Choroid plexus epithelial cell (primary cell): Measurements from ENCODE around the gene LRIT2.

Source experiments
- DNase-seq: peaks from one replicate; pipeline ENCODE4 v3.0.0-alpha.2; 2010; ENCODE audit warnings: low read depth
- H3K4me3 ChIP-seq: 2 replicates; pipeline ENCODE4 v1.5.1; 2011; ENCODE audit warnings: low read depth, mild to moderate bottlenecking, control low read depth, low read length, moderate library complexity
- TF ChIP-seq, protein P1 (sequence below): conservative IDR thresholded peaks from 2 replicates; pipeline ENCODE4 v1.5.1; 2011; ENCODE audit warnings: low read depth, mild to moderate bottlenecking, control low read depth, inconsistent platforms, low read length, moderate library complexity

The LRIT2 gene

DNA sequence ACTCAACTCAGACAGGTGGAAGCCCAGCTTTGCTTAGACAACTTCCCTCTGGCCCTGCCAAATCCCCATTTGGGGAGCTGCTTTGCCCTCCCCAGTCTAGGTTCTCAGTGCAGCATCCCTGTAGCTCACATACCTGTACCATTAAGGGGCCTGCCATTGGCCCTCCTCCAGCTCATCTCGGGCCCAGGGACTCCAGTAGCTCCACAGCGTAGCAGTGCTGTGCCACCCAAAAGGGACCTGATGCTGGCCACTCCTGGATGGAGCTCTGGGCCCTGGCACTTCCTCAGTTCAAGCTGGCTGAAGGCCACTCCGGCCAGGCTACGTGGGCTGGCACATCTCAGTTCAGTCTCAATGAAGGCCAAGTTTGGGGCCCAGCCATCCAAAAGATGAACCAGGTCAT lies 8.6 kb upstream of the LRIT2 start:
- DNase-seq = no peak
- no peak overlapping the region for H3K4me3 ChIP-seq
- TF ChIP-seq, protein P1, sequence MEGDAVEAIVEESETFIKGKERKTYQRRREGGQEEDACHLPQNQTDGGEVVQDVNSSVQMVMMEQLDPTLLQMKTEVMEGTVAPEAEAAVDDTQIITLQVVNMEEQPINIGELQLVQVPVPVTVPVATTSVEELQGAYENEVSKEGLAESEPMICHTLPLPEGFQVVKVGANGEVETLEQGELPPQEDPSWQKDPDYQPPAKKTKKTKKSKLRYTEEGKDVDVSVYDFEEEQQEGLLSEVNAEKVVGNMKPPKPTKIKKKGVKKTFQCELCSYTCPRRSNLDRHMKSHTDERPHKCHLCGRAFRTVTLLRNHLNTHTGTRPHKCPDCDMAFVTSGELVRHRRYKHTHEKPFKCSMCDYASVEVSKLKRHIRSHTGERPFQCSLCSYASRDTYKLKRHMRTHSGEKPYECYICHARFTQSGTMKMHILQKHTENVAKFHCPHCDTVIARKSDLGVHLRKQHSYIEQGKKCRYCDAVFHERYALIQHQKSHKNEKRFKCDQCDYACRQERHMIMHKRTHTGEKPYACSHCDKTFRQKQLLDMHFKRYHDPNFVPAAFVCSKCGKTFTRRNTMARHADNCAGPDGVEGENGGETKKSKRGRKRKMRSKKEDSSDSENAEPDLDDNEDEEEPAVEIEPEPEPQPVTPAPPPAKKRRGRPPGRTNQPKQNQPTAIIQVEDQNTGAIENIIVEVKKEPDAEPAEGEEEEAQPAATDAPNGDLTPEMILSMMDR = no peak

DNA sequence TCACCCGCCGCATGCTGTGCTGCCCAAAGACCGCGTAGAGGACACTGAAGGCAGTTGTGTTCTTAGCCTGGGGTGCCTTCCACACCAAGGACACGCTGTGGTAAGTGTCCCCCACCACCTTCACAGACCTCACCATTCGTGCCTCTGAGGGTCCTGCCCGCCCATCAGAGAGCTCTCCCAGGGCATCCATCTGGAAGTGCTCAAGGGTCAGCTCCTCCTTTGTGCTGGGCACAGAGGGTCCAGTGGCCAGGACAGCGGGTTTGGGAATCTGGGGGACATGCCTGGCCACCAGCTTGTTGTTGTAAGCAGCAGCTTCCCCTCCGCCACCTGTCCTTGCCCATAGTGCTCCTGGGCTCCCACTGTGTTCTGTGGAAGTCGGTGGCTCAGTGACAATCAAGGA lies 7.0 kb upstream of the LRIT2 start:
- no peak overlapping the region for H3K4me3 ChIP-seq
- no peak for DNase-seq
- TF ChIP-seq, protein P1 = no peak

DNA sequence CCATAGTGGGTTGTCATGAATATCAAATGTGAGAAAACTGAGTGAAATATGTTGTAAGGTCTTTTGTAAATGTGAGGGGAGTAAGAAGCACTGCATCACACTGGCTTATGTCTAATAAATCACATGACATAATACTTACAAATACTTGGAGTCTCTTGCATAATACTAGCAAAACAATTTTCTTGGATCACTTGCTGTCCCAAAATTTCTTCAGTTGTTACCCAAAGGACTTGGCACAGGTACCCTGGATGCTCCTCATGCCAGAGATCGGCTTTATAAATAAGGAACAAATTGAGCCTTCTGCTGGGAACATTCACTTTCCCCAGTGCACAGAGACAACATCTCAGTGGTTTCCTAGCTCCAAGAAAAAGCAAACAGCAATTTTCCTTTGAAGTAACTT lies 5.0 kb upstream of the LRIT2 start:
- TF ChIP-seq, protein P1 = no peak
- no peak for DNase-seq
- H3K4me3 ChIP-seq = no peak overlapping the region

DNA sequence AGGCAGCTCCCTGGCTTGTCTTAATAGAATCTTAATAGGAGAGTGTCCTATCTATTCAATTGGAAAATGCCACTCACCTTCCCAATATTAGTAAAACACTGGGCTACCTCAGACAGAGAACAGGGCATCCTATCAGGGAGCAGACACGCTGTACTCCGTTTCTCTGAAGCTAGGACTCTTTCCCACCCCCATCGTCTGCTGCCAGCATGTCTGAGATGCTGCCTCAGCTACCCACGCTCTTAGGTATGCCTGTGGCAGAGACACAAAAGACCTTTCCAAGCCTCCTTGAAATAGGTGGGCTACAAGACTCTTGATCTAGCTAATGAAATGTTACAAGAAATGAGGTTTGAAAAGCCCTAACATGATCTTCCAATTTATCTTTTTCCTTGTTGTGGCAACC lies 2.5 kb upstream of the LRIT2 start:
- TF ChIP-seq, protein P1 = no peak
- DNase-seq = no peak
- H3K4me3 ChIP-seq = no peak overlapping the region

DNA sequence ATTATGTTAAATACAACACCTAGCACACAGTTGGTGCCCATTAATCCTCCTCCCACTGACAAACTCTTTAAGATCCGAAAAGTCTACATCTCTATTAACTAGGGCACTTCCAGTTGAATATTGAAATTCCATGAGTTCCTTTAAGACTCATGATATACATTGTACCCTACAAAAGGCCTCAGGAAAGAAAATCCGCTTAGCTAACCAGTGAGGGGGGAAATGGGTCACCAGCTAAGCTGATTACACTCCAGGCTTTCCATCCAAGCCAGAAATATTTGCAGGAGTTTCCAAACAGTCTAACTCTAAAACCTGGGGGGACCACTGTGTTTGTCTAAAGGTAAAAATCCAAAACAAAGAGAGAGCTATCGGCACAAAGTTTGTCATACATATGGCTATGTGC lies 1.3 kb upstream of the LRIT2 start:
- H3K4me3 ChIP-seq = no peak overlapping the region
- no peak for DNase-seq
- TF ChIP-seq, protein P1 = no peak

DNA sequence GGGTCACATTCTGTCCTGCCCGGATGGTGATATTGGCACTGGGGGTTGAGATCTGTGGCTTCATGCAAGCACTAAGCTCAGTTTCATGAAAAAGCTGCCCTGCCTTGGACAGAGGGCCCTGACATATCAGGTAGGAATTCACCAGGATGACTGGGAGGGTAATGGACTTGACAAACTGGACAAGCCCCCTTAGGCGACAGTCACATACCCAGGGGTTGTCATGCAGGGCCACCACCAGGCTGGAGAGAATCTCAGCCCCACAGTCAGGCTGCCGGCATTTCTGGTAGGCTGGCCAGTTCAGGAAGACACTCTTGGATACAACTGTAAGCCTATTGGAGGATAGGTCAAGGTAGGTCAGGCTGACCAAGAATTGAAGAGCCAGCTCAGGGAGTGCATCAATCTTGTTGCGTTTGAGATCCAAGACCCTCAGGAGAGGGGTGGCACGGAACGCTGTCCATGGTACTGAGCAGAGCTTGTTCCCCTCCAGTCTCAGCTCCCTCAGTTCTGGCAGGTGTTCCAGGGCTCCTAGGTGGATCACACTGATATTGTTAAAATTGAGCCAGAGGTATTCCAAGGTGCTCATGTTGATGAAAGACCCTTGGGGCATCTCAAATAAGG lies 824 bp downstream of the LRIT2 start:
- TF ChIP-seq, protein P1 = no peak
- no peak overlapping the region for H3K4me3 ChIP-seq
- DNase-seq = no peak

DNA sequence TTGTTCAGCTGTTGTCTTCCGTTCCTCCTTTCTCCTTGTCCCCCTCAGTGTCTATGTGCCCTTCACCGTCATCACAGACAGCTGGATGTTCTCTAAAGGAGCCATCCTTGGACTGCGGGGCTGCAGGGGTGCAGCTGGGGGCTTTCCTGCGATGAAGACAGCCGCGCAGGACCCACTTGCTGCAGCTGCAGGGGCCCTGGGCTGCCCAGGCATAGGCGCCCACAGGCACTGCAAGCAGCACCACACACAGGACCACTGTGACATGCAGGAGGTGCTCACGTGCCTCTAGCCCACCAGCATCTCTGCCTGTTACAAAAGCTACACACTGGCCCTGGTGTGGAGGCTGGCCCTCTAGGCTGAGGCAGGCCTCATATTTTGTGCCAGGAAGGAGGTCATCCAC lies 3.4 kb downstream of the LRIT2 start:
- TF ChIP-seq, protein P1 = no peak
- no peak overlapping the region for H3K4me3 ChIP-seq
- DNase-seq = no peak
